Measurements from ENCODE around the gene CHSY3. TPM values are rescaled to one million over a fixed set of nuclear protein-coding genes. Genes with fewer than 3 reads are reported as not detected.

The CHSY3 gene
- total and polyA plus RNA-seq, 2 experiments from 2014 or later = 0.44 to 3.0 TPM

GRCh38 chr5:130096483-130096882, 192.2 kb downstream of the CHSY3 start:
- no peaks in the 10 kb centered on the region for H3K36me3 ChIP-seq (ENCODE audit: insufficient read depth)
- no peak overlapping the region for H3K27ac Mint-ChIP-seq
- H2AFZ ChIP-seq = no peak overlapping the region
- no peak overlapping the region for H3K4me3 ChIP-seq
- TF ChIP-seq EZH2phosphoT487 (IDR thresholded peaks at IDR 0.05; ENCODE audit: unreplicated experiment) (no peak), ETS1 (IDR thresholded peaks at IDR 0.05) (no peak), ZNF114 (CRISPR knock-in tag; IDR thresholded peaks at IDR 0.05) (no peak), ZNF331 (CRISPR knock-in tag; IDR thresholded peaks at IDR 0.05; ENCODE audit: low read depth) (no peak), JUNB (IDR thresholded peaks at IDR 0.05; ENCODE audit: unreplicated experiment) (no peak), REST (IDR thresholded peaks at IDR 0.05; ENCODE audit: unreplicated experiment) (no peak), NANOG (IDR thresholded peaks at IDR 0.05; ENCODE audit: borderline replicate concordance) (no peak), CTCF (conservative IDR thresholded peaks at IDR 0.05; ENCODE audit: low read depth in 2 of 2) (no peak), EZH2 (IDR thresholded peaks at IDR 0.05; ENCODE audit: low read depth, unreplicated experiment) (no peak), ZNF462 (CRISPR knock-in tag; IDR thresholded peaks at IDR 0.05) (no peak), STAT1 (IDR thresholded peaks at IDR 0.05; ENCODE audit: unreplicated experiment) (no peak), POLR2AphosphoS5 (IDR thresholded peaks at IDR 0.05; ENCODE audit: low read depth) (no peak), CREB1 (CRISPR knock-in tag; IDR thresholded peaks at IDR 0.05; ENCODE audit: low read depth) (no peak)
- no peaks in the 10 kb centered on the region for H3K9me3 Mint-ChIP-seq
- no peaks in the 10 kb centered on the region for H3K27me3 Mint-ChIP-seq (ENCODE audit: insufficient read depth, low read depth, poor library complexity)
- no peaks in the 10 kb centered on the region for H3K27me3 ChIP-seq (ENCODE audit: insufficient read depth)
- H3K36me3 Mint-ChIP-seq (ENCODE audit: low read depth) = no peaks in the 10 kb centered on the region
- no peak for ATAC-seq
- H4K20me1 ChIP-seq (replicated peaks; ENCODE audit: insufficient read depth) = no peaks in the 10 kb centered on the region
- no peaks in the 10 kb centered on the region for H3K9me2 ChIP-seq (ENCODE audit: insufficient read depth)
- H3K4me1 ChIP-seq (ENCODE audit: insufficient read depth) = no peaks in the 10 kb centered on the region
- H3K4me2 ChIP-seq = no peak overlapping the region
- H3F3A ChIP-seq (replicated peaks; ENCODE audit: low read depth) = no peaks in the 10 kb centered on the region
- DNase-seq (ENCODE audit: low spot score) = no peak
- no peak overlapping the region for H3K27ac ChIP-seq (ENCODE audit: low read depth)
- no peak overlapping the region for H3K4me3 Mint-ChIP-seq
- no peaks in the 10 kb centered on the region for H3K4me1 Mint-ChIP-seq
- no peaks in the 10 kb centered on the region for H3K79me2 ChIP-seq (replicated peaks; ENCODE audit: insufficient read depth)

Data from GM23338 (cell line).